Osteoblast (primary cell): ENCODE results near the gene RER1. TPM values are rescaled to one million over a fixed set of nuclear protein-coding genes. Genes with fewer than 3 reads are reported as not detected.

Experiments used
- DNase-seq: peaks from one replicate; pipeline ENCODE4 v3.0.0; 2011; ENCODE audit warnings: low spot score, mixed read lengths; ENCODE audit not compliant: insufficient read length; ENCODE audit errors: missing footprints
- H2AFZ ChIP-seq: 2 replicates; pipeline ENCODE4 v1.6.0; 2011; ENCODE audit warnings: mild to moderate bottlenecking, low read length
- H3K27ac ChIP-seq: 2 replicates; pipeline ENCODE4 v1.5.1; 2011; ENCODE audit warnings: mild to moderate bottlenecking, low read depth, low read length, moderate library complexity
- H3K27me3 ChIP-seq: 2 replicates; pipeline ENCODE4 v1.6.0; 2012; ENCODE audit warnings: mild to moderate bottlenecking, control low read depth, inconsistent platforms, low read length, moderate library complexity; ENCODE audit not compliant: insufficient read depth
- H3K36me3 ChIP-seq: 2 replicates; pipeline ENCODE4 v1.5.1; 2011; ENCODE audit warnings: mild to moderate bottlenecking, low read length, control low read depth, moderate library complexity; ENCODE audit not compliant: insufficient read depth
- H3K4me1 ChIP-seq: 2 replicates; pipeline ENCODE4 v1.5.1; 2011; ENCODE audit warnings: mild to moderate bottlenecking, low read length, control low read depth, moderate library complexity; ENCODE audit not compliant: insufficient read depth
- H3K4me2 ChIP-seq: 2 replicates; pipeline ENCODE4 v1.6.0; 2011; ENCODE audit warnings: mild to moderate bottlenecking, low read length; ENCODE audit not compliant: insufficient read depth
- H3K4me3 ChIP-seq: fragments of 200-600 bp; sonication (generic); 3 replicates; pipeline ENCODE4 v1.5.1; 2012; ENCODE audit warnings: mild to moderate bottlenecking, low read length, inconsistent platforms; ENCODE audit not compliant: insufficient read depth
- H3K79me2 ChIP-seq: 2 replicates; pipeline ENCODE4 v1.6.0; 2012; ENCODE audit warnings: mild to moderate bottlenecking, low read length, control low read depth, inconsistent platforms; ENCODE audit not compliant: insufficient read depth
- H3K9me3 ChIP-seq: 2 replicates; pipeline ENCODE4 v1.5.1; 2011; ENCODE audit warnings: low read depth, low read length, control low read depth
- H4K20me1 ChIP-seq: 2 replicates; pipeline ENCODE4 v1.6.0; 2012; ENCODE audit warnings: mild to moderate bottlenecking, low read length, control low read depth; ENCODE audit not compliant: insufficient read depth
- CTCF ChIP-seq: IDR thresholded peaks from 2 replicates; pipeline ENCODE4 v1.5.1; 2011; ENCODE audit warnings: mild to moderate bottlenecking, low read depth, low read length, moderate library complexity; ENCODE audit errors: extremely low read depth
- total RNA-seq: library from RNA; depleted of rRNA; stranded (reverse); fragments of >200 nt; gene quantifications from 2 replicates; pipeline ENCODE4 v1.2.3, GENCODE V29; 2012

The RER1 gene
- total RNA-seq, 1 donor, result 95.2 TPM

DNA sequence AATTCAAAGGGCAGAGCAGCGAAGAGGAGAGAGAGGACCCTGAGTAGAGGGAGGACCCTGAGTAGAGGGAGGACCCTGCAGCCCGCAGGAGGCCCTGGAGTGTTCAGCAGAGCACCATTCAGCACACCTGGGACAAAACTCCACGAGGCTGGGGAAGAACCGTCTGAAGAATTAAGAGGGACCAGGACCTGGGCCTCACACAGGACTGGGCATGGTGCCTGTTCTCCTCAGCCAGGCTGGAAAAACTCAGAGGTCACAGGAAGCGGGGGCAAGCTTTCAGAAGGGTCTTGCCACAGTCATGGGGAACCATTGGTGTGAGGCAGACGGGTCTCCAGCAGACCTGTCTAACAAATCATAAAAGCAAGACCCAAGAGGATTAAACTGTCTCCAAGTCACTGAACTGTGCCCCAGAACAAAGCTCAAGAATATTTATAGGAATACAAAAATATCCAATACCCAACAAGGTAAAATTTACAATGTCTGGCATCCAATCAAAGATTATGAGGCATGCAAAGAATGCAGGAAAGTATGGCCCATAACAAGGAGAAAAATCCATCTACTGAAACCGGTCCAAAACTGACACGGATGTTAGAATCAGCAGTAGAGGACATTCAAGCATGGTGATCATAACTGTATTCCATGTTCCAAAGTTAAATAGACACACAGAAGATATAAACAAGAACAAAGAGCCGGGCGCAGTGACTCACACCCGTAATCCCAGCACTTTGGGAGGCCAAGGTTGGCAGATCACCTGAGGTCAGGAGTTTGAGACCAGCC, 30.9 kb upstream of the RER1 start:
- no peaks in the 10 kb centered on the region for H4K20me1 ChIP-seq
- no peaks in the 10 kb centered on the region for H3K79me2 ChIP-seq
- H3K27ac ChIP-seq, result no peak overlapping the region
- no peak overlapping the region for H2AFZ ChIP-seq
- no peaks in the 10 kb centered on the region for H3K36me3 ChIP-seq
- H3K27me3 ChIP-seq, result no peaks in the 10 kb centered on the region
- H3K4me1 ChIP-seq, result no peaks in the 10 kb centered on the region
- H3K9me3 ChIP-seq, result no peaks in the 10 kb centered on the region
- TF ChIP-seq CTCF, result no peak
- peak; percentile 77 for DNase-seq
- H3K4me2 ChIP-seq, result no peak overlapping the region
- no peak overlapping the region for H3K4me3 ChIP-seq

GRCh38 chr1:2363847-2364513, 27.7 kb upstream of the RER1 start:
- Histone ChIP-seq H3K27ac (no peak overlapping the region), H3K4me3 (no peak overlapping the region), H3K4me1 (no peaks in the 10 kb centered on the region), H3K4me2 (no peak overlapping the region), H3K27me3 (no peaks in the 10 kb centered on the region), H4K20me1 (no peaks in the 10 kb centered on the region), H2AFZ (no peak overlapping the region), H3K36me3 (no peaks in the 10 kb centered on the region), H3K9me3 (no peaks in the 10 kb centered on the region), H3K79me2 (no peaks in the 10 kb centered on the region)
- TF ChIP-seq CTCF, result no peak
- no peak for DNase-seq

DNA sequence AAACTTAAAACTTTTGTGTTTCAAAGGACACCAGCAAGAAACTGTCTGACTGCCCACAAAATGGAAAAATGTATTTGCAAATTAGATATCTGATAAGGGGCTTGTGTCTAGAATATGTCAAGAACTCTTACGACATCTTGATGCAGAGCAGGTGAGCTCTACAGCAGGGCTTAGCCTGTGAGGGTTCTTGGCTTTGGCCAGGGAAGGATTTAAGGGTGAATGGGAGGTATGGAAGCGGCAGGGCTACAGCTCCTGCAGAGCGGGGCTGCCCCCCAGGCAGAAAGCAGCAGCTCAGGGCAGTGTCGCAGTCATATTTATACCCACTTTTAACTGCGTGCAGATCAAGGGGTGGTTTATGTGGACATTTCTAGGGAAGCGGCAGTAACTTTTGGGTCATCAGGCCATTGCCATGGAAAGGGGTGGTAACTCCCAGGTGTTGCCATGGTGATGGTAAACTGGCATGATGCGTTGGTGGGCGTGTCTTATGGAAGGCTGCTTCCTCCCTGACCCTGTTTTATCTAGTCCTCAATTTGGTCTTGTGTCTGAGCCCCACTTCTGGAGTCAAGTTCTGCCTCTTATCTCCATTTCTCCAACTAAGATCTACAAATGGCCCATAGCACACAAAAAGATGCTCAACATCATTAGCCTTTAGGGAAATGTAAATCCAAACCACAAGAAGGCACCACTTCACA, 23.4 kb upstream of the RER1 start:
- Histone ChIP-seq H3K4me3 (no peak overlapping the region), H2AFZ (no peak overlapping the region), H3K27me3 (no peaks in the 10 kb centered on the region), H3K4me2 (no peak overlapping the region), H3K36me3 (no peaks in the 10 kb centered on the region), H3K79me2 (no peaks in the 10 kb centered on the region), H3K4me1 (no peaks in the 10 kb centered on the region), H3K27ac (no peak overlapping the region), H4K20me1 (no peaks in the 10 kb centered on the region), H3K9me3 (no peaks in the 10 kb centered on the region)
- DNase-seq, result peak; percentile 26
- no peak for TF ChIP-seq CTCF
